Measurements from ENCODE around the gene LRRC8D. TPM values are rescaled to one million over a fixed set of nuclear protein-coding genes. Genes with fewer than 3 reads are reported as not detected.
"Not testable (repeated sequence)": the region's sequence is repeated elsewhere in the genome, so short reads cannot be mapped to it uniquely, and the experiment has no call there.

LRRC8D gene
- total RNA-seq, 1 experiment from 2014 or later = 15.0 TPM

- POLR2A ChIA-PET = no interaction called here
- Histone ChIP-seq H2AFZ (ENCODE audit: low read depth, low read length, poor library complexity, severe bottlenecking) (no peak overlapping the region), H3K79me2 (ENCODE audit: insufficient read depth, low read length) (no peaks in the 10 kb centered on the region), H3K9ac (ENCODE audit: low read length) (no peak overlapping the region), H3K4me3 (replicated peaks in 1 of 2; ENCODE audit: low read depth in 1 of 2, low read length in 2 of 2) (no peak overlapping the region), H3K4me1 (ENCODE audit: control insufficient read depth in 1 of 2, insufficient read depth in 2 of 2, low read length in 2 of 2) (no peaks in the 10 kb centered on the region; a peak in 2 of 4 replicates), H3K4me2 (ENCODE audit: low read length) (no peak overlapping the region), H3K27ac (ENCODE audit: low read depth, low read length) (no peak overlapping the region), H3K36me3 (ENCODE audit: control insufficient read depth in 1 of 2, insufficient read depth in 2 of 2, low read length in 2 of 2) (no peaks in the 10 kb centered on the region), H4K20me1 (ENCODE audit: insufficient read depth) (no peaks in the 10 kb centered on the region), H3K27me3 (ENCODE audit: insufficient read depth, low read length) (no peaks in the 10 kb centered on the region), H3K9me3 (ENCODE audit: control insufficient read depth in 1 of 2, insufficient read depth in 1 of 2, low read depth in 1 of 2, low read length in 2 of 2) (no peaks in the 10 kb centered on the region), H3K9me2 (ENCODE audit: insufficient read depth) (no peaks in the 10 kb centered on the region)
- ATAC-seq (no peak), DNase-seq (ENCODE audit: low read depth, low spot score) (no peak)
- no peak for TF ChIP-seq JUND (IDR thresholded peaks at IDR 0.05)
- RAD21 ChIA-PET (ENCODE audit: low non-redundant PET in 1 of 2, low total read pairs in 2 of 2, uncharacterized antibody in 2 of 2, unreplicated experiment in 2 of 2) = no interaction called here
- CTCF ChIA-PET = no interaction called here
- intact Hi-C loops (cut with micrococcal nuclease) = loop anchor here (10.0 kb wide), 1 partner anchor 354 kb away; no protein-coding TSS in a partner anchor
- no TSS peak for BruUV-seq (replicated peaks)
Measured at GRCh38 chr1:89978755-89979154, 157.9 kb downstream of the LRRC8D start.

- TF ChIP-seq ZBTB33 (IDR thresholded peaks at IDR 0.05; ENCODE audit: extremely low read depth, insufficient replicate concordance, low read length) (no peak), ATF3 (IDR thresholded peaks at IDR 0.05) (no peak), SIN3A (IDR thresholded peaks at IDR 0.05; ENCODE audit: low read depth) (no peak), POLR2A (IDR thresholded peaks at IDR 0.05; ENCODE audit: borderline replicate concordance, extremely low read depth, insufficient read depth, insufficient read length) (no peak), POLR2AphosphoS5 (IDR thresholded peaks at IDR 0.05; ENCODE audit: low read depth, low read length) (no peak), ELF1 (IDR thresholded peaks at IDR 0.05; ENCODE audit: borderline replicate concordance, low read depth) (no peak), ZFX (IDR thresholded peaks at IDR 0.05) (no peak), EZH2 (IDR thresholded peaks at IDR 0.05) (no peak), CBX3 (IDR thresholded peaks at IDR 0.05; ENCODE audit: low read depth) (no peak), MAX (IDR thresholded peaks at IDR 0.05) (no peak), ZNF274 (IDR thresholded peaks at IDR 0.05; ENCODE audit: low read depth, low read length) (no peak)
- ChIA-PET CTCF (no interaction called here), RAD21 (ENCODE audit: low non-redundant PET in 1 of 2, low total read pairs in 2 of 2, uncharacterized antibody in 2 of 2, unreplicated experiment in 2 of 2) (no interaction called here), POLR2A (no interaction called here)
- intact Hi-C loops (cut with micrococcal nuclease) = no loop called here
- no peaks in the 10 kb centered on the region; a peak in 1 of 4 replicates for H3K4me1 ChIP-seq (ENCODE audit: control insufficient read depth in 1 of 2, insufficient read depth in 2 of 2, low read length in 2 of 2)
- no peak overlapping the region for H3K4me3 ChIP-seq (replicated peaks in 1 of 2; ENCODE audit: low read depth in 1 of 2, low read length in 2 of 2)
- no TSS peak for BruUV-seq (replicated peaks)
- H3K27me3 ChIP-seq (ENCODE audit: insufficient read depth, low read length) = no peaks in the 10 kb centered on the region
- H3K4me2 ChIP-seq (ENCODE audit: low read length) = no peak overlapping the region
- H4K20me1 ChIP-seq (ENCODE audit: insufficient read depth) = no peaks in the 10 kb centered on the region
- no peak overlapping the region for H3K9ac ChIP-seq (ENCODE audit: low read length)
- ATAC-seq (no peak), DNase-seq (ENCODE audit: low read depth, low spot score) (no peak)
- no peaks in the 10 kb centered on the region for H3K9me3 ChIP-seq (ENCODE audit: control insufficient read depth in 1 of 2, insufficient read depth in 1 of 2, low read depth in 1 of 2, low read length in 2 of 2)
- H3K36me3 ChIP-seq (ENCODE audit: control insufficient read depth in 1 of 2, insufficient read depth in 2 of 2, low read length in 2 of 2) = no peaks in the 10 kb centered on the region
- no peaks in the 10 kb centered on the region for H3K9me2 ChIP-seq (ENCODE audit: insufficient read depth)
- H2AFZ ChIP-seq (ENCODE audit: low read depth, low read length, poor library complexity, severe bottlenecking) = no peak overlapping the region
- H3K27ac ChIP-seq (ENCODE audit: low read depth, low read length) = no peak overlapping the region
- H3K79me2 ChIP-seq (ENCODE audit: insufficient read depth, low read length) = no peaks in the 10 kb centered on the region
Measured at GRCh38 chr1:89980605-89981004, 159.8 kb downstream of the LRRC8D start.

- H3K4me1 ChIP-seq (ENCODE audit: control insufficient read depth in 1 of 2, insufficient read depth in 2 of 2, low read length in 2 of 2); H3K9me2 ChIP-seq (ENCODE audit: insufficient read depth); H3K79me2 ChIP-seq (ENCODE audit: insufficient read depth, low read length); H3K27ac ChIP-seq (ENCODE audit: low read depth, low read length); intact Hi-C loops (cut with micrococcal nuclease); CTCF ChIA-PET; H3K4me3 ChIP-seq (replicated peaks in 1 of 2; ENCODE audit: low read depth in 1 of 2, low read length in 2 of 2); H3K27me3 ChIP-seq (ENCODE audit: insufficient read depth, low read length); ATAC-seq; H3K9ac ChIP-seq (ENCODE audit: low read length); DNase-seq (ENCODE audit: low read depth, low spot score); H4K20me1 ChIP-seq (ENCODE audit: insufficient read depth); BruUV-seq (replicated peaks); H3K4me2 ChIP-seq (ENCODE audit: low read length); H2AFZ ChIP-seq (ENCODE audit: low read depth, low read length, poor library complexity, severe bottlenecking); H3K9me3 ChIP-seq (ENCODE audit: control insufficient read depth in 1 of 2, insufficient read depth in 1 of 2, low read depth in 1 of 2, low read length in 2 of 2); H3K36me3 ChIP-seq (ENCODE audit: control insufficient read depth in 1 of 2, insufficient read depth in 2 of 2, low read length in 2 of 2); POLR2A ChIA-PET; RAD21 ChIA-PET (ENCODE audit: low non-redundant PET in 1 of 2, low total read pairs in 2 of 2, uncharacterized antibody in 2 of 2, unreplicated experiment in 2 of 2): not testable (repeated sequence)
Measured at GRCh38 chr1:89982846-89983245, 162.0 kb downstream of the LRRC8D start.

All from HCT116 (cell line).